ENCODE data around the gene SMARCA1.

Gene SMARCA1

DNA sequence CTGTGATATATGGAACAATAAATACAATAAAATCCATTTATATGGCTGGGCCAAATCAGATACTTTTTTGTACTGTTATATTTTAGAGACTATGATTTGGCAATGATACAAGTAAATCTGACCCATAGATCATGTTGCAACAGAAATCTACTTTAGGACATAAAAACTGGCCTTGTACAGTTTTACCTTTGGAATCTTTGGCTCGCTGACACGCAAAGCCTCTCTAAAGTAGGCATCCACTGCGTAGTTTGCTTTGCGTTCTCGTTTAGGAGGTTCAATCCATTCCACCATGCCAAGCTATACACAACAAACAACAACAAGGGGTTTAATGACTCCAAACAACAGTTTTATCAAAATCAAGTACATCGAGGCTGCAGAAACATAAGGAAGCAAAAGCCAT, 42.4 kb downstream of the SMARCA1 start:
- Histone ChIP-seq H3K4me1 (ENCODE audit: control insufficient read depth in 1 of 2, insufficient read depth in 1 of 2, low read depth in 1 of 2, low read length in 1 of 2) (no peaks in the 10 kb centered on the region), H3K27ac (no peak overlapping the region)
- TF ChIP-seq, protein P1, sequence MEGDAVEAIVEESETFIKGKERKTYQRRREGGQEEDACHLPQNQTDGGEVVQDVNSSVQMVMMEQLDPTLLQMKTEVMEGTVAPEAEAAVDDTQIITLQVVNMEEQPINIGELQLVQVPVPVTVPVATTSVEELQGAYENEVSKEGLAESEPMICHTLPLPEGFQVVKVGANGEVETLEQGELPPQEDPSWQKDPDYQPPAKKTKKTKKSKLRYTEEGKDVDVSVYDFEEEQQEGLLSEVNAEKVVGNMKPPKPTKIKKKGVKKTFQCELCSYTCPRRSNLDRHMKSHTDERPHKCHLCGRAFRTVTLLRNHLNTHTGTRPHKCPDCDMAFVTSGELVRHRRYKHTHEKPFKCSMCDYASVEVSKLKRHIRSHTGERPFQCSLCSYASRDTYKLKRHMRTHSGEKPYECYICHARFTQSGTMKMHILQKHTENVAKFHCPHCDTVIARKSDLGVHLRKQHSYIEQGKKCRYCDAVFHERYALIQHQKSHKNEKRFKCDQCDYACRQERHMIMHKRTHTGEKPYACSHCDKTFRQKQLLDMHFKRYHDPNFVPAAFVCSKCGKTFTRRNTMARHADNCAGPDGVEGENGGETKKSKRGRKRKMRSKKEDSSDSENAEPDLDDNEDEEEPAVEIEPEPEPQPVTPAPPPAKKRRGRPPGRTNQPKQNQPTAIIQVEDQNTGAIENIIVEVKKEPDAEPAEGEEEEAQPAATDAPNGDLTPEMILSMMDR (IDR thresholded peaks at IDR 0.05): no peak

DNA sequence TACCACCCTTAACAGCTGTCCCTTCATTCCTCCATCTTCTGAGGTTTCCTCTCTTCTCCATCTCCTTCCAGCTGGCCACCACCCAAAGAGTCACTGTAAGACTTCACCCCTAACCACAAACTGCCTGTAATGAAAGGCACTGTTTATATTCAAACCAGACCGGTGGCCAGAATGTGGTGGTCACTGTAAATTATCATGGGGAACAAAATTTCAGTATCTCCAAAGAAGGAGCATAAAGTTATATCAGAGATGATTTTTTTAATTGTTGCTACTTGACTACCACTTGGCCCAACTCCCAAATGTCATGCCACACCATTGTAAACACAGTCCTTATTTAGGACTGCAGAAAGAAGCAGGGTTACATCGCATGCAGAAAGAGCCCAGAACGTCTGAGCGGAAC, 44.8 kb downstream of the SMARCA1 start:
- no peaks in the 10 kb centered on the region for H3K36me3 ChIP-seq
- TF ChIP-seq, protein P1 (IDR thresholded peaks at IDR 0.05): no peak
- no peaks in the 10 kb centered on the region for H3K9me3 ChIP-seq
- no peaks in the 10 kb centered on the region for H3K27me3 ChIP-seq
- no peak overlapping the region for H3K4me3 ChIP-seq (ENCODE audit: low read depth in 1 of 2, low read length in 1 of 2)
- H3K4me1 ChIP-seq (ENCODE audit: control insufficient read depth in 1 of 2, insufficient read depth in 1 of 2, low read depth in 1 of 2, low read length in 1 of 2): no peaks in the 10 kb centered on the region
- H3K27ac ChIP-seq: no peak overlapping the region

More for the DNA sequence above, 42.4 kb downstream of the SMARCA1 start:
- H3K27me3 ChIP-seq: no peaks in the 10 kb centered on the region
- no peak overlapping the region for H3K4me3 ChIP-seq (ENCODE audit: low read depth in 1 of 2, low read length in 1 of 2)
- no peaks in the 10 kb centered on the region for H3K36me3 ChIP-seq
- no peaks in the 10 kb centered on the region for H3K9me3 ChIP-seq

DNA sequence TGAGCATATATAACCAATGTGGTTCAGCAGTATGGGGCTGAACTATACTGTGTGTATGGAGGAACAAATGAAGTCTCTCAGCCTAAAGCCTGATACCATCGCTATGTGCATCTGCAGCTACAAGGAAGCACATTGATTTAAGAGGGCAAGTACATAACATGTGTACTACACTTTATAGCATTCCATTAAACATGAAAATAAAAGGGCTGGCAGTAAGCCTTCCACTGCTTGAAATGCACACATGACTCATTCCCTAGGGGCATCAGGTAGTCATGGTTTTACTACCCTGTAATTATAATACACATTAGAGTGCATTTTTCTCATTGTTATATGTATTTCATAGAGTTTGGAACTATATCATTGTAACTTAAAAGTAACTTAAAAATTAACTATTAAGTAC, 51.2 kb downstream of the SMARCA1 start:
- no peaks in the 10 kb centered on the region for H3K36me3 ChIP-seq
- H3K4me3 ChIP-seq (ENCODE audit: low read depth in 1 of 2, low read length in 1 of 2): no peak overlapping the region
- no peaks in the 10 kb centered on the region for H3K9me3 ChIP-seq
- TF ChIP-seq, protein P1 (IDR thresholded peaks at IDR 0.05): no peak
- H3K4me1 ChIP-seq (ENCODE audit: control insufficient read depth in 1 of 2, insufficient read depth in 1 of 2, low read depth in 1 of 2, low read length in 1 of 2): no peaks in the 10 kb centered on the region
- H3K27me3 ChIP-seq: no peaks in the 10 kb centered on the region
- no peak overlapping the region for H3K27ac ChIP-seq

DNA sequence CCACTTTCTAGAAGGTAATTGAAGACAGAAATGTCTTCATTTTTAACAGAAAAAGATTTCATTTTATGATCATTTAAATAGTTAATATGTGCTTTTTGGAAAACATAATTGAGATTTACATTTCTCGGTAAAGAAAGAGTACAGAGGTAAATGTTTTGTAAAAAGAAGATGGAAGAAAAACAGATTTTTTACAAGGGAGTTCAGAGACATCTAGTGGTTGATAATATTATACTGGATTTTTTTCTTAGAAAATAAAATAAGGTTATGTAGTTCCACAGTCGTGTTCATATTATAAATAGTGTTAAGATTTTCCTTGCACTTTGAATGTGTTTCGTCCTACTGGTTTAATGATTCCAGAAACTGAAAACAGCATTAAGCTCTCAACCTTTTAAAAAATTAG, 60.6 kb downstream of the SMARCA1 start:
- no peak overlapping the region for H3K4me3 ChIP-seq (ENCODE audit: low read depth in 1 of 2, low read length in 1 of 2)
- H3K36me3 ChIP-seq: no peaks in the 10 kb centered on the region
- no peaks in the 10 kb centered on the region for H3K9me3 ChIP-seq
- TF ChIP-seq, protein P1 (IDR thresholded peaks at IDR 0.05): no peak
- H3K27me3 ChIP-seq: no peaks in the 10 kb centered on the region
- H3K27ac ChIP-seq: no peak overlapping the region
- no peaks in the 10 kb centered on the region for H3K4me1 ChIP-seq (ENCODE audit: control insufficient read depth in 1 of 2, insufficient read depth in 1 of 2, low read depth in 1 of 2, low read length in 1 of 2)

DNA sequence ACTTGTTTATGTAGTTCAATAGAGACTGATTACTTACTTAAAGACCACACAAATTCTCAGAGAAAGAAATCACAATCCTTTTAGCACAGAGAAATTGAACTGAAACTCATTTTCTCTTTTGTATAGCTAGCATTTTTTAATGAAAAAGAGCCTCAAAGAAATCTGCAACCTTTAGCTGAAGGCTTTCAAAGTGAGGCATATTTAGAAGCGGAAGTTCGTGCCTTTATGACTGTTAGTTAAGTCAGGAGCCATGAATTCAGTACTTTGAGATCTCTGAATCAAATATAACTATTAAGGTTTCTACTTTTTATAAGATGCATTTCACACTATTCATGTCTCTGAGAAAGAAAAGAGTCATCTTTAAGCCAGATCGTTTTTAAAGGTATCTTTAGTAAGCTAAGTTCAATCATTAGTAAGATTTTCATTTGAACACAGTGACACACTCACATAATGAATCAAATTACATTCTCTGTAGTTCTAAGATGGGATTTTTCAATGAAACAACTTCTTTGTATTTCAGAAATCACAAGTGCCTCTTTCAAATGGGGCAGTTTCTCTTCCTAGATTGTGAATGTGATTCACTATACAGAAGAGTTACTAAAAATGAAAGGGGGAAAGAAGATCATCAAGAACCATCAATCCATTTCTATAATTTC, 61.4 kb downstream of the SMARCA1 start:
- TF ChIP-seq, protein P1 (IDR thresholded peaks at IDR 0.05): no peak
- Histone ChIP-seq H3K4me1 (ENCODE audit: control insufficient read depth in 1 of 2, insufficient read depth in 1 of 2, low read depth in 1 of 2, low read length in 1 of 2) (no peaks in the 10 kb centered on the region), H3K27ac (no peak overlapping the region), H3K36me3 (no peaks in the 10 kb centered on the region), H3K9me3 (no peaks in the 10 kb centered on the region), H3K4me3 (ENCODE audit: low read depth in 1 of 2, low read length in 1 of 2) (no peak overlapping the region), H3K27me3 (no peaks in the 10 kb centered on the region)
